Middle frontal gyrus (tissue), 1 donor: ENCODE data around the gene TXNL4A.
"Not testable (repeated sequence)": the region's sequence is repeated elsewhere in the genome, so short reads cannot be mapped to it uniquely, and the experiment has no call there.

Source experiments
- DNase-seq: peaks from one replicate; pipeline ENCODE4 v3.0.0-alpha.2; 2015; ENCODE audit warnings: low spot score; ENCODE audit errors: extremely low spot score

Gene TXNL4A

DNA sequence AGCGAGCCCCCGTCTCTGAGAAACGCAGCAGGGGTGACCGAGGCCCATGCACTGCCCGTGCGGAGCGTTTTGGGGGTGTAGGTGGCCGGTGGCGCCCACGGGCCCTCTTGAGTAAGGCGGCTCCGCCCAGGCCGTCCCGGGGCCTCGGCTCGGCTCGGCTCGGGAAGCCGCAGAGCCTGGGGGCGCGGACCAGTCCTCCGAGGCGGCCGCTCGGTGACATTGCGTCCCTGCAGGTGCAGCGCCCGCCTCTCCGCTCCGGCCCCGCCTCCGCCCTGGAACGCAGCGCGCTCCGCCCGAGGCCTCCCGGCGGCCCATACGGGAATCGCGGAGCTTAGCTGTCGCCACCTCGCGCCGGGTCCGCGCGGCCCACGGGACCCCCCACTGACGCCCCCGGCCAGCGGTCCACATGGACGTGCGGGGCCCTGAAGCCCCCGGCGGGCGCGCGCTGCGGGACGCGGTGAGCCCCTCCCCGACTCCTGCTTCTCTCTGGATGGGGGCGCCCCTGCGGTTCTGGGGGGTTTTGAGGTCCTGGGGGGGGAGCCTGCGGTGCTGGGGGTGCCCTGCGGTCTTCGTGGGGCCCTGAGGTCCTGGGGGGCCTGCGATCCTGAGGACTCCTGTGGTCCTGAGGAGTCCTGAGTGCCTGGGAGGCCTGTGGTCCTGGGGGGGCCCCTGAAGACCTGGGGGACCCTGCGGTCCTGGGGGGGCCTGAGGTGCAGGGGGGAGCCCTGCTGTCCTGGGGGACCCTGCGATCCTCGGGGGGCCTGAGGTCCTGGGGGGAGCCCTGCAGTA lies 23.8 kb downstream of the TXNL4A start, which contains the start of gene HSBP1L1:
Gene HSBP1L1 (plus strand): TSS at position 314 of the 789 bp plus-strand sequence. CDS start 93 bp downstream, at position 407.
- DNase-seq = no peak

DNA sequence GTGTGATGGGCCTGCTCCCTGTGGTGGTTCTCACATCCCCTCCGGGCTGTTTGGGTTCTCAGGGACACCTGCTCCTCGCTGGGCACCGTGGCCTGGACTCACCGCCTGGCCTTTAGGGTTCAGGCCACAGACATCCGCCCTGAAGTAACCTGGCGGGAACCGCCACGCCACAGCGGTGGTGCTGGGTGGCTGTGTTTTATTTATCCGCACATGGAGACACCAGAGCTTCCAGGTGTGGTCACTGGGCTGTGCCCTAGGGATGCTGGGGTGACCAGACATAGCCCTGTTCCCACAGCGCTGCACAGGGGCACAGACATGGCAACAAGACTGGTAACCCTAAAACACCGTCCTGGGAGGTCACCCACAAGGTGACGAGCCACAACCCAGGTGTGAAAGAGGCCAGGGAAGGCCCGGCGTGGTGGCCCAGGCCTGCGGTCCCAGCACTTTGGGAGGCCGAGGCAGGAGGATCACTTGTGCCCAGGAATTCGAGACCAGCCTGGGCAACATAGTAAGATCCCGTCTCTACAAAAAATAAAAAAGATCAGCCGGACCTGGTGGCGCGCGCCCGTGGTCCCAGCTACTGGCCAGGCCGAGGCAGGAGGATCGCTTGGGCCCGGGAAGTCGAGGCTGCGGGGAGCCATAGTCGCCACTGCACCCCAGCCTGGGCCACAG lies 24.6 kb downstream of the TXNL4A start:
- DNase-seq = no peak

DNA sequence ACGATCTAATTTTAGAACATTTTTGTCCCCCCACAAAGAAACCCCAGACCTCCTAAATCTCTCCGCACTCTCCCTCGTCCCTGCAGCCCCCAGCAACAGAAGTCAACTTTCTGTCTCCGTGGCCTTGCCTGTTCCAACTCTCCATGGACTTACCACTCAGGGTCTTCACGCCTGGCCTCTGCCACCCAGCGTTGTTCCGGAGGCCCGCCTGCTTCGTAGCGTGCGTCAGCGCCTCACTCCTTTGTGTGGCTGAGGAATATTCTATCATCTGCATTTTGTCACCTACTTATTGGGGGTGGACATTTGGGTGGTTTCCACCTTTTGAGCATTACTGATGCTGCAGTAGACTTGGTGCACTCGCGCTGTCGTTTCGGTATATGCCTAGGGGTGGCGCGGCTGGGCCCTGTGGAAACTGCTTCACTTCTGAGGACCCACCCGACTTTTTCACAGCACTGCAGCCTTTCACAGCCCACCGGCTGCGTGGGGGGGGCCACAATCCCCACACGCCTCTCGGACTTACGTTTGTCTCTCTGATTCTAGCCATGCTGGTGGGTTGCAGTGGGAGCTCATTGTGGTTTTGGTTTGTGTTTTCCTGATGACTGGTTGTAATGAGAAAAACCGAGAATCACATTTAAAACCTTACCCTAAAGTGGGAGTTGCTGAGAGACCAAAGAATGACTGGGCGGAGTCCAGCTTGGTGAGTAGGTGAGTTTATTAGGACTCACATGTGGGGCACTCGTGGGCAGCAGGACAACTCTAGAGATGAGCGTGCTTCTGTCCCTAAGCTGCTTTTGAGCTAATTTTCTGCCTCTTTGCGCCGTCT lies 25.3 kb downstream of the TXNL4A start:
- DNase-seq = no peak

DNA sequence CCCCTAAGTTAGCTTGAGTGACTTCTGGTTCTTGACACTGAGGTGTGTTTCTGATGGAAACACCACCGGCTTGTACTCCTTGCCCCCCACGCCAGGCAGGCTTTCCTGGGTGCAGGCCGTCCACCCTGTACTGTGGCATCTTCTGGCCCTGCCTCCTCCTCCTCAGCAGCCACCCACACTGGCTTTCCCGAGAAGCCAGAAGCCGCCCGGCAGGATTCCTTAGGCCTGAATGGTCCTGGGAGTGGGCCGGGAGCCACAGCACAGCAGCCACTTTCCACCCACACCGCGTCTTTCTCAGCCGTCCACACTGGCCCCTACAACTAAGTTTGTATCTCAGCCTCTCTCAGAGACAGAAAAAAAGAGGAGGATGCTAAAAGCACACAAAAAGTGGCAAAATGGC lies 26.1 kb downstream of the TXNL4A start:
- DNase-seq = no peak

DNA sequence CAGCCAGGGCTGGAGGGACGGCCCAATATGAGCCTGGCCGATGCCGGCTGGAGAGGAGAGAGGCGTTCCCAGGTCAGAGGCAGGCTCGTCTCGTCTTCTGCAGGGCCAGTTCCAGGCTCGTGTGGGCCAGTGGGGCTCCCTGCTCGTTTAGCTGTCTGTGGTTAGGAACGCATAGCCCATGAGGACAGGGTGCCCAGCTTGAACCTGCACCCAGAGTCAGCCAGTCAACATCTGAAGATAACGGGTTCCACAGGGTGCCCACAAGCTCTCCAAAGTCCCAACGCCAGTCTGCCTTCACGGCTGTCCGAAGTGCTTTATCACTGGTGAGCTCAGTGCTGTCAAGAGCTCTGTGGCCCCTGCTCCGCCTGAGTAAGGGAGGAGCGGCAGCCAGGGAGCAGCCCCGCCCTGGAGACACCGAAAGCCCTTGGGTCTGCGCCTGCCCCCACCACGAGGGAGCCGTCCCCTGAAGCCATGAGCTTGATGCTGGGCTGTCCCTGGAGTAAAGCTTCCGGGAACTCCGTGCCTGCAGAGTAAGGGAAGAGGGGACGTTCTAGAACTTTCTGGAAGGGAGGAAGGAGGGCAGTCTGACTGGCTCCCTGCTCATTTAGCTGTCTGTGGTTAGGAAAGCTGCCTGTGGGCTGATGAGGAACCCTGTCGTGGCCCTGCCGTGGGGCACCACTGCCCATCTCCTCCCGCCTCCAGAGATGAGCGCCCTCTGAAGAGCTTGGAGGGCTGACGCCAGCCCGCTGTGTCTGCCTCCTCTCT lies 26.7 kb downstream of the TXNL4A start:
- no peak for DNase-seq

DNA sequence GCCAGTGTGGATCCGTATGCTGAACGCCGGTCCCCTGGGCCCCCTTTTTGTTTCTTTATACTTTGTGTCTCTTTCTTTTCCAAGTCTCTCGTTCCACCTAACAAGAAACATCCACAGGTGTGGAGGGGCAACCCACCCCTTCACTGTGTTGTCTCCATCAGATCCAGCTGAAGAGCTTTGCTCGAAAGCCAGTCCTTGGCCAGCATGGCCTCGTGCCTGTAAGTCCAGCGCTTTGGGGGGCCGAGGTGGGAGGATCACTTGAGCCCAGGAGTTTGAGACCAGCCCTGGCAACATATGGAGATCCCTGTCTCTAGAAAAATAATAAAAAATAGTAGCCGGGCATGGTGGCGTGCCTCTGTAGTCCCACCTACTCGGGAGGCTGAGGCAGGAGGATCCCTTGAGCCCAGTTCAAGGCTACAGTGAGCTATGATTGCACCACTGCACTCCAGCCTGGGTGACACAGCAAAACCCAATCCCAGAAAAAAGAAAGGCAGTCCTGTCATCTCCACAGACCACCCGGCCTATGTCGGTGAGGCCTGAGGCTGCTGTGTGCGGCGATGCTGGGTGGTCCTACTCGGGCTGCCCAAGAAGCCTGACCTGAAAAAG lies 27.3 kb downstream of the TXNL4A start:
- no peak for DNase-seq

DNA sequence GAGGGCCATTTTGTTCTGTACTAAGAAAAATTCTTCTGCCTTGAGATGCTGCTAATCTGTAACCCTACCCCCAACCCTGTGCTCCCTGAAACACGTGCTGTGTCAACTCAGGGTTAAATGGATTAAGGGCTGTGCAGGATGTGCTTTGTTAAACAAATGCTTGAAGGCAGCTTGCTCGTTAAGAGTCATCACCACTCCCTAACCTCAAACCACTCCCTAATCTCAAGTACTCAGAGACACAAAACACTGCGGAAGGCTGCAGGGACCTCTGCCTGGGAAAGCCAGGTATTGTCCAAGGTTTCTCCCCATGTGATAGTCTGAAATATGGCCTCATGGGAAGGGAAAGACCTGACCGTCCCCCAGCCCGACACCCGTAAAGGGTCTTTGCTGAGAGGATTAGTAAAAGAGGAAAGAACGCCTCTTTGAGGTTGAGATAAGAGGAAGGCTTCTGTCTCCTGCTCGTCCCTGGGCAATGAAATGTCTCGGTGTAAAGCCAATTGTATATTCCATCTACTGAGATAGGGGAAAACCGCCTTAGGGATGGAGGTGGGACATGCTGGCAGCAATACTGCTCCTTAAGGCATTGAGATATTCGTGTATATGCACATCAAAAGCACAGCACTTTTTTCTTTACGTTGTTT lies 28.1 kb downstream of the TXNL4A start:
- DNase-seq = not testable (repeated sequence)

DNA sequence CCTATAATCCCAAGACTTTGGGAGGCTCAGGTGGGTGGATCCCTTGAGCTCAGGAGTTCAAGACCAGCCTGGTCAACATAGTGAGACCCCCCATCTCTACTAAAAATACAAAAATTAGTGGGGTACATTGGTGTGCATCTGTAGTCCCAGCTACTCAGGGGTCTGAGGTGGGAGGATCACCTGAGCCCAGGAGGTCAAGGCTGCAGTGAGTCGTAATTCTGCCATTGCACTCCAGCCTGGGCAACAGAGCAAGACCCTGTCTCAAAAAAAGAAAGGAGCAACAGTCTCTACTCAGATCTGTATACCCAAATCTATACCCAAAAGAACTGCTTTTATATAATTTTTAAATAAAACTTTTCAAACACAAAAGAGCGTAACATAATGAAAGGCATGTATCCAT lies 29.4 kb downstream of the TXNL4A start:
- no peak for DNase-seq

DNA sequence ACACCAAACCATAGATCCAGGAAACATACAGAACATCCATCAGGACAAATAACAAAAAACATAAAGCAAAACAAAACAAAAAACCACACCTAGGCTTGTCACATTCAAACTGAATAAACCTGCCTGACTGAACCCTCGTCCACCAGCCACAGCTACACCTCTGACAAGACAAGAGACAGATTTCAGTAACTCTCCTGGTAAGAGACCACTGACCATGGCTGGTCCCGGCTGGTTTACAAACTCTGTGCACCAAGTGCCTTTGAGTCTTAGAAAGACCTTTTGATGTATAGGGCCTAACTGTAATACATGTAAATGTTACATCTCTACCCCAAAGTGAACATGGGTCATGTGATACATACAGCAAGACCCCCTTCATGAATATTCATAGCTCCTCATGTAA lies 32.1 kb downstream of the TXNL4A start:
- no peak for DNase-seq

DNA sequence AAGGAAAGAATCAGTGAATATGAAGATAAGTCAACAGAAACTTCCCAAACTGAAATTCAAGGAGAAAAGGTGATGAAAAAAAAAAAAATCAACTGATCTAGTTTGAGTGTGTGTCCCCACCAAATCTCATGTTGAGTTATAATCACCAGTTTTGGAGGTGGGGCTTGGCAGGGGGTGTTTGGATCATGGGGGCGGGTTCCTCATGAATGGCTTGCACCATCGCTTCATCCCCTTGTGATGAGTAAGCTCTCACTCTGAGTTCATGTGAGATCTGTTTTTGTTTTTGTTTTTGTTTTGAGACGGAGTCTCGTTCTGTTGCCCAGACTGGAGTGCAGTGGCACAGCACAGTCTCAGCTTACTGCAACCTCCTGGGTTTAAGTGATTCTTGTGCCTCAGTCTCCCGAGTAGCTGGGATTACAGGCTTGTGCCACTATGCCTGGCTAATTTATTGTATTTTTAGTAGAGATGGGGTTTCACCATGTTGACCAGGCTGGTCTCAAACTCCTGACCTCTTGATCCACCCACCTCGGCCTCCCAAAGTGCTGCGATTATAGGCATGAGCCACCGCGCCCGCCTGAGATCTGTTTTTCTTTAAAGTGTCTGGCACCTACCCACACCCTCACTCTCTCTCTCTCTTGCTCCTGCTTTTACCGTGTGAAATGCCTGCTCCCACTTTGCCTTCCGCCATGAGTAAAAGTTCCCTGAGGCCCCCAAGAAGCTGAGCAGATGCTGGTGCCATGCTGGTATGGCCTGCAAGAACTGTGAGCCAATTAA lies 32.9 kb downstream of the TXNL4A start:
- no peak for DNase-seq

DNA sequence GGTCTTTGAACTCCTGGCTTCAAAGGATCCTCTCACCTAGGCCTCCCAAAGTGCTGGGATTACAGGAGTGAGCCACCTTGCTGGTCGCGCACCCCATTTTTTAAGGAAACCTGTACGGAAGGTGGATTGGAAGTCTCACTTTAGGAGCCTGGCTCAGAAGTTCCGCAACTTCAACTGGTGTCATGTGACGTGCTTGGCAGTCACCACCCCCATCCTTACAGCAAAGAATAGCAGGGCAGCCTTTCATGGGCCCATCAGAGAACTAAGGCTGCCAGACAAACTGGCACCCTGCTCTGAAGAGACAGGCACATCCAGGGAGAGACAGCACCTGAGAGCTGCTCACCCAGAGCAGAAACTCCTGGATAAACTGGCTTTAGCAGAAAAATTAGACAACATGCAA lies 33.6 kb downstream of the TXNL4A start:
- DNase-seq = no peak

DNA sequence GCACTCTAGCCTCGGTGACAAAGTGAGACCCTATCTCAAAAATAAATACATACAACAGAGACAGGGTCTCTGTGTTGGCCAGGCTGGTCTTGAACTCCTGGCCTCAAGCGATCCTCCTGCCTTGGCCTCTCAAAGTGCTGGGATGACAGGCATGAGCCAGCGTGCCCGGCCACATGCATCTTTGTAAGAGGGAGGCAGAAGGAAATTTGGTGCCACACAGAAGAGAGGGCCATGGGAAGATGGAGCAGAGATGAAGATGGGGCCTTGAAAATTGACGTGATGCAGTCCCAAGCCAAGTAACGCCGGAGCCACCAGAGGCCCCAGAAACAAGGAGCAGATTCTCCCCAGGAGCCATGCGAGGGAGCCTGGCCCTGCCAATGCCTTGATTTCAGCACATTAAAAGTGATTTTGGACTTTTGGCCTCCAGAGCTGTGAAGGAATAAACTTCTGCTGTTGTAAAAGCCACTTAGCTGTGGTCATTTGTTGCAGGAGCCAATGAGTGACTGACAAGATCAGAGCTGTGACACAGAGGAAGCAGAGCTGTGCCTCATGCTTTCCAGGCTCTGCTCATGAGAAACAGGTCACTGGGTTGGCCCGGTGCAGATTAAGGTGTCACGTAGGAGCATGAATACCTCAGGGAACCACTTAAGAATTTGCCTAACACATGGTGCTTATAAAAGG lies 34.3 kb downstream of the TXNL4A start:
- DNase-seq = no peak

DNA sequence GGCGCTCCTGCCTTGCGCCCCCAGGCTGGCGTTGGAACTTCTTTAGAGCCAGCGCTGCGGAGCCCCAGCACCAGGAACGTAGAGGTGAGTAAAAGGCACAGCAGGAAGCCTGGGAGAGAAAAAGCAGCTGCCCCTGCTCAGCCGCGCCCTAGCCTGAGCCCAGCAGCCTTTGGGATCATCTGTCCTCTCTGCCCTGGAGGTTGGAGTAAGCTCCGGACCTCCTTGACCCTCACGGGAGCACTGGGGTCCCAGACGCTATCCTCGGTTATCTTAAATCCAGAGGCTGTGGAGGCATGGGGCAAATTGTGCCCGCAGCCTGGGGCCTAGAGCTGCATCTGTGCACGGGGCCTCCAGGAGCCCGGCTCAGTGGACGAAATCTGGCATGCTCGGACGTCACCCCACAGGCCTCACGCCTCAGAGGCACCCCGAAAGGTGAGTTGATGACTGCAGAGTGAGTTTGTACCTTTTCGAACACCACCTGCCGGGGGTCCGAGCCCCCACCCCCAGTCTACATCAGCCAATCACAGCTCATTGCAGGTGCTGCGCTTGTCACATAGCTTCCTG lies 35.3 kb downstream of the TXNL4A start:
- DNase-seq = no peak

DNA sequence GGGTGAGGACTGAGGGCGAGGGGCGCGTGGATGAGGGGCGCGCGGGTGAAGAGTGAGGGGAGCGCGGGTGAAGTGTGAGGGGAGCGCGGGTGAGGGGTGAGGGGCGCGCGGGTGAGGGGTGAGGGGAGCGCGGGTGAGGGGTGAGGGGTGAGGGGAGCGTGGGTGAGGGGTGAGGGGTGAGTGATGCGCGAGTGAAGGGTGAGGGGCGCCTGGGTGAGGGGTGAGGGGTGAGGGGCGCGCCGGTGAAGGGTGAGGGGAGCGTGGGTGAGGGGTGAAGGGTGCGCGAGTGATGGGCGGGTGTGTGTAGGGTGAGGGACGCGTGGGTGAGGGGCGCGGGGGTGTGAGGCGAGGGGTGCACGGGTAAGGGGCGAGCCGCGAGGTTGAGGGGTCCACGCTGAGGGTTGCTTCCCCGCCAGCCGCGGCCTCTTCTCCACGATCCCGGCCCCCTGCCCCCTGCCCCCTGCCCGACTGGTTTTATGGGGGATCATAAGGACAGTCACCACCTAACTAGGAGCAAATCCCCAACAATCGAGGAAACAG lies 35.8 kb downstream of the TXNL4A start:
- DNase-seq = no peak

DNA sequence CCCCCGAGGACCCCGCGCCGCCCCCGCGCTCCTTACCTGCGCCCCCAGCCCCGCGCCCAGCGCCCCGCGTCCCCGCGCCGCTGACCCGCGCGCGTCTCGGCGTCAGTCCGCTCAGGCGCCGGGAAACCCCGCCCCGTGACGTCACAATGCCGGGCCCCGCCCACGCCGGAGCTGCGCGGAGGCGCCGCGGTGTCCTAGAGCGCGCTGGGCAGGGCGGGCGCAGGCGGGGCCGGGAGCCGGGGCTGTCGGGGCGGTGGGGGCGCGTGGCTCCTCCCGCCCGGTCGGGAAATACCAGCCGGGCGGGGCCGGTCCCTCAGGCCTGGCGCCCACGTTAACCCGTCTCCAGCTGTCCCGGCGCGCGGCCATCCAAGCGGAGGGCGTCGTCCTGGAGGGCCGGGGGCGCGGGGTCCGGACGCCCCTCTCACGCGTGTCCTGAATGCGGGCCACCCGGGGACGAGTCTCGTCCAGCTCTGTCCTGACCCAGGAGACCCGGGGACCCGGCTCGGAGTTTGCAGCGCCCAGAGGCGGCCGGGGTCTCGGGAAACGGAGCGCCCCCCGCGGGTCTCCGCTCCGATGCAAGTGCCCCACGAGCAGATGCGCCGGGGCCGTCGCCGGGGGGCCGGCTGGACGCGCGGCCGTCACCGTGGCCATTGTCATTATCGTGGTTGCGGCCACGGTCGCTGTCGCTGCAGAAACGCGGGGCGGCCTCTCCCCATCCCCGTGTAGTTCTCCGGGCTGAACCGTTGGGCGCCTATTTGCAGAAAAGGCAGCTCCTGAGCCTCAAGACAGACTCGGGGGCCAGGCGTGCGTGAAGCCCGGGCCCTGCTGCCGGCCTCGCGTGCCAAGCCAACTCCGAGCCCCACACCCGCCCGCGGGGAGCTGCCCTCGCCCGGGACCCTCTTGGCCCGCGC lies 36.6 kb downstream of the TXNL4A start, which contains the start of gene SLC66A2:
Gene SLC66A2 (minus strand): TSS at position 109 of the 911 bp plus-strand sequence. CDS start 727 bp downstream, outside the sequence.
- peak; percentile 84 for DNase-seq

DNA sequence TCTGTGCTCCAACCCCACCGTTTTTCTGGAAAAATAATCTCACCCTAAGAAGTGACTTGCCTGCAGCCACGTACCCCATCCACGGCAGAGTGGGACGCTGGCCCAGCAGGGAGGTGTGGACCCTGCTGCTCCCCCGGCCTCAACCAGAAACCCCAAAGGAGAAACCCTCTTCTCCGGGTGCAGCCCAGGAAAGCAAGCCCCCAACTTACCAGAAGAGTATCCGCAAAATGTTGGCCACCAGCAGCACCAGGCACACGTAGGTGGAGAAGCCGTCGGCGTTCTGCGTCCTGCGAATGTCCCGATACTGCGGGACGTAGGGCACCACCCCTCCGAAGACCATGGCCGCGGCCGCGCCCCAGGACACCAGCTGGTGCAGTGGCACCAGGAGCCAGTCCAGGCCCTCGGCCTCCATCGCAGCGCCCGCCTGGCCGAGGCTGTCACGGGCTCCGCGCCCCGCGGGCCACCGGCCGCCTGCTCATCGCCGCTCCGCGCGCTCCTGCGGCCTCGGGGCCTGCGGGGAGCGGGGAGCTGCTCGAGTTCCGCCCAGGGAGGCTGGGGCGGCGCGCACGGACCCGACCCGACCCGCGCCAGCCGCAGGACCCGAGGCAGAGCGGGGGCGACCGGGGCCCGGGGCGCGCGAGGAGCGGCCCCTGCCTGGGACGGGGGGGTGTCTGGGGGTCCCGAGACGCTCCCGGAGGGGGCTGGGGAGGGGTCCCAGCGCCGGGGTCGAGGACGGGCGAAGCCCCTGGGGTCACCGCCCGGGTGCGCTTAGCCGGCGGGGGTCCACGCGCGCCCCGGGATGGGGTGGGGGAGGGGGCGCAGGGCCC lies 37.6 kb downstream of the TXNL4A start:
- no peak for DNase-seq
